Kidney (tissue), 14 donors: ENCODE measurements around the gene CRIP2. TPM values are rescaled to one million over a fixed set of nuclear protein-coding genes. Genes with fewer than 3 reads are reported as not detected.

ENCODE experiments used
- DNase-seq, 5 donors: peaks; one replicate each; pipeline ENCODE4 v3.0.0-alpha.2; 2013 to 2020
- FAIRE-seq: peaks from 2 replicates; lab custom pipeline; 2012; peaks lifted over from hg19 to GRCh38; lab: Jason Lieb, UNC
- H3K27ac ChIP-seq, 2 donors: one replicate each; pipeline ENCODE4 v1.7.0; 2013; ENCODE audit warnings: low read depth in 2 of 2, low read length in 2 of 2, inconsistent platforms in 1 of 2
- H3K27me3 ChIP-seq: one replicate; pipeline ENCODE4 v1.7.1; 2013; ENCODE audit warnings: low read length, inconsistent platforms; ENCODE audit not compliant: control insufficient read depth, insufficient read depth
- H3K36me3 ChIP-seq, 3 donors: one replicate each; pipeline versions ENCODE4 v1.7.0 to v1.7.1; 2013; ENCODE audit warnings: low read length in 3 of 3, control low read depth in 1 of 3, inconsistent platforms in 1 of 3; ENCODE audit not compliant: insufficient read depth in 3 of 3, control insufficient read depth in 2 of 3
- H3K4me1 ChIP-seq, 3 donors: one replicate each; pipeline versions ENCODE4 v1.7.0 to v1.7.1; 2013; ENCODE audit warnings: low read length in 3 of 3, inconsistent platforms in 1 of 3, low read depth in 1 of 3; ENCODE audit not compliant: control insufficient read depth in 2 of 3, insufficient read depth in 2 of 3
- H3K4me3 ChIP-seq, 3 donors: one replicate each; pipeline versions ENCODE4 v1.7.0 to v1.8.1; 2013; ENCODE audit warnings: low read length in 3 of 3, control low read depth in 1 of 3, inconsistent platforms in 1 of 3
- H3K9ac ChIP-seq, 3 donors: one replicate each; pipeline versions ENCODE4 v1.7.0 to v1.7.1; 2013; ENCODE audit warnings: low read length in 3 of 3, control low read depth in 1 of 3, inconsistent platforms in 1 of 3
- H3K9me3 ChIP-seq, 3 donors: one replicate each; pipeline versions ENCODE4 v1.7.0 to v1.7.1; 2013; ENCODE audit warnings: low read length in 3 of 3, control low read depth in 1 of 3, inconsistent platforms in 1 of 3; ENCODE audit not compliant: control insufficient read depth in 2 of 3, insufficient read depth in 1 of 3
- intact Hi-C: fragments of 100-400 bp; cut with DNase I; formaldehyde crosslinking; loops from one replicate; pipeline ENCODE4 v1.11.1; 2022
- polyA plus RNA-seq: library from polyadenylated mRNA; stranded (reverse); fragments of 350-450 nt; fragmentation: Illumina TruSeq; extraction: RNeasy Lipid Tissue Mini Kit (QIAGEN cat#74804); gene quantifications from one replicate; pipeline ENCODE4 v1.2.3, GENCODE V29; 2014; ENCODE audit warnings: low read depth, low replicate concordance; ENCODE audit not compliant: insufficient read depth
- total RNA-seq: library from RNA; stranded (reverse); fragmentation: NEBNext Ultra II Directional; extraction: Animal tissue kit (Norgen Biotek cat#: 25700); gene quantifications from one replicate; pipeline ENCODE4 v1.2.1, GENCODE V29; 2021
- TF ChIP-seq, protein P1 (sequence below): IDR thresholded peaks from 3 replicates; pipeline ENCODE4 v1.5.1; 2012; ENCODE audit warnings: mild to moderate bottlenecking, moderate library complexity, borderline replicate concordance; ENCODE audit not compliant: insufficient read depth; ENCODE audit errors: extremely low read depth
- donor health status: control.
- donor health status: control.
- donor health status: control.
- donor health status: control.
- donor health status: control.
- donor health status: DM: yes; HTN: yes; CAD: no.
- donor health status: Normal renal cell carcinoma (clear cell type).

CRIP2 gene
- total and polyA plus RNA-seq, 2 donors from 2014 or later: 338 to 357 TPM

DNA sequence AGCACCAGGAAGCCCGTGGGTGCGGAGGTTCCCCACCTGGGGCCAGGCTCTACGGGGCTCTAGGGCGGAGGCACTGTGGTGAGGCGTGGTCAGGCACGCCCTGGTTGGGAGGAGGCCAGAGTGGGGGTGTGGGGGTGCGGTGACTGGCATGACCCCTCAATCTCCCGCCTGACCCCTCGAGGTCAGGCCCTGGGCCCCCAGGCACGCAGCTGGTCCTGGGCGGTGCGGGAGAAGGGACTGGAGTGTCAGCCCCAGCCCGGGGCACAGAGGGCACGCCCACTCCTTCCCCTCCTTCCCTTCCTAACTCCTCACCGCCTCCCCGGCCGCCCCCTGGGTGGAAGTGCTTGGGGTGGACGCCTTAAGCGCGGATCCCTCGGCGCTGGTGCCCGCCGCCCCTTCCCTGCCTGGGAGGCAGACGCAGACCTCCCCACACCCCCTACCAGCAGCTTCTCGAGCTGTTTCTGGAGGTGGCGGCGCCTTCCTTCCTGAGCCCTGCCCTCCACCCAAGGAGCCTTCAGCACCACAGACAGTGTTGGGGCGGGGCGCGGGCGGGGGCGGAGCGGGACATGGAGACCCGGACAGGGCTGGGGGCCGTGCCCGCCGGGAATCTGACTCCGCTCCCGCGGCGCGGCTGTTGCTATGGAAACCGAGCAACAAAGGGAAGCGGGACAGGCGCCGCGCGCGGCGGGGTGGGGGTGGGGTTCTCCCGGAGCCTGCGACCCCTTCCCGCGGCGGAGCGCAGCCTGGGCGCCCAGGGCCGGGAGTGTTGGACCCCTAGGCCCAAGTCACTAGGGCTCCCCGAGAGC, 741 bp upstream of the CRIP2 start:
- DNase-seq (peak; percentile 97 to 99 (median 98)), FAIRE-seq (no peak)
- Histone ChIP-seq H3K36me3 (no peaks in the 10 kb centered on the region), H3K9me3 (no peaks in the 10 kb centered on the region), H3K27me3 (no peaks in the 10 kb centered on the region), H3K9ac (peak overlapping the region in 1 of 3 donors; percentile 69), H3K27ac (peak overlapping the region; percentile 84 to 94), H3K4me1 (peaks cover 0 to 40% (median 14%) of the 10 kb centered on the region in 3 donors), H3K4me3 (peak overlapping the region in 1 of 3 donors; percentile 37)
- TF ChIP-seq, protein P1, sequence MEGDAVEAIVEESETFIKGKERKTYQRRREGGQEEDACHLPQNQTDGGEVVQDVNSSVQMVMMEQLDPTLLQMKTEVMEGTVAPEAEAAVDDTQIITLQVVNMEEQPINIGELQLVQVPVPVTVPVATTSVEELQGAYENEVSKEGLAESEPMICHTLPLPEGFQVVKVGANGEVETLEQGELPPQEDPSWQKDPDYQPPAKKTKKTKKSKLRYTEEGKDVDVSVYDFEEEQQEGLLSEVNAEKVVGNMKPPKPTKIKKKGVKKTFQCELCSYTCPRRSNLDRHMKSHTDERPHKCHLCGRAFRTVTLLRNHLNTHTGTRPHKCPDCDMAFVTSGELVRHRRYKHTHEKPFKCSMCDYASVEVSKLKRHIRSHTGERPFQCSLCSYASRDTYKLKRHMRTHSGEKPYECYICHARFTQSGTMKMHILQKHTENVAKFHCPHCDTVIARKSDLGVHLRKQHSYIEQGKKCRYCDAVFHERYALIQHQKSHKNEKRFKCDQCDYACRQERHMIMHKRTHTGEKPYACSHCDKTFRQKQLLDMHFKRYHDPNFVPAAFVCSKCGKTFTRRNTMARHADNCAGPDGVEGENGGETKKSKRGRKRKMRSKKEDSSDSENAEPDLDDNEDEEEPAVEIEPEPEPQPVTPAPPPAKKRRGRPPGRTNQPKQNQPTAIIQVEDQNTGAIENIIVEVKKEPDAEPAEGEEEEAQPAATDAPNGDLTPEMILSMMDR: no peak
- intact Hi-C loops: no loop called here

DNA sequence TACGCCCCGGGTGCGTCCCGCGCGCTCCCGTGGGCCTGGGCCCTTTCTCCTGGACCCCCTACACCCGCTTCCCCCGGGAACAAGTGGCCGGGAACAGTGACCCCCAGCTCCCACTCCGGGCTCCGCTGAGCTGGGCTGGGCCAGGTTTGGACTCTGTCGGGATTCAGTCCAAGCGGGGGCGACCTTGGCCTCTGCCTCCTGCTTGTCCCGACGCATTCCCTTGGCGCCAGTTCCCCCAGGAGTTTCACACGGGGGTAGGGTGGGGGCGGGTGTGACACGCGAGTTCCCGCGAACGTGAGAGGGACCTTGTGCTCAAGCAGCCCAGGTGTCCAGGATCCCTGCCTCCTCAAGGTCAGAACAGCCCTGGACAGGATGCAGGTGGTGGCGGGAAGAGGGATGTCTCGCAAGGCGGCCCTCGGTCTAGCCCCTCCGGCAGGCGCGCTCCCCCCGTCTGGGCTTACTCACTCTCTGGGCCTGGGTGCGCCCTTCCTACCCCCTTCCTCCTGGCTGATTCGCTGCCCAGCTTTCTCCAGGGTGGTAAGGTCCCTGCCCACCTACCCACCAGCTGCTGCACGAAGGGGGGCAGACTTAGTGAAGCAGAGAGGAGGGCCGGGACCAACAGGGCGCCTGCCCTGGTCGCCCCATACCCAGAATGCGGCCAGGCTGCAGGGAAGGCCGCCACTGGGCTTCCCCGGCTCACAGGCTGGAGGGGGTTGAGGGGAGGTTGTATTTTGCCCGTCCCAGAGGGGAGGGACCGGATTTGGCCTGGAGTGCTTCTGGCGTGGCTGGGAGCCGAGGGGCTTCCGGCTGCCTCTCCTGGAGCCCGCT, 862 bp downstream of the CRIP2 start:
- H3K4me1 ChIP-seq: peaks cover 0 to 43% (median 14%) of the 10 kb centered on the region in 3 donors
- H3K27ac ChIP-seq: peak overlapping the region; percentile 91 to 97
- H3K27me3 ChIP-seq: no peaks in the 10 kb centered on the region
- TF ChIP-seq, protein P1: no peak
- FAIRE-seq (no peak), DNase-seq (peak; percentile 56 to 91 (median 77))
- H3K36me3 ChIP-seq: peaks cover 0 to 5% (median 0%) of the 10 kb centered on the region in 3 donors
- H3K9me3 ChIP-seq: no peaks in the 10 kb centered on the region
- peak overlapping the region; percentile 36 to 84 (median 48) for H3K9ac ChIP-seq
- H3K4me3 ChIP-seq: peak overlapping the region; percentile 62 to 71 (median 65)
- intact Hi-C loops: no loop called here

DNA sequence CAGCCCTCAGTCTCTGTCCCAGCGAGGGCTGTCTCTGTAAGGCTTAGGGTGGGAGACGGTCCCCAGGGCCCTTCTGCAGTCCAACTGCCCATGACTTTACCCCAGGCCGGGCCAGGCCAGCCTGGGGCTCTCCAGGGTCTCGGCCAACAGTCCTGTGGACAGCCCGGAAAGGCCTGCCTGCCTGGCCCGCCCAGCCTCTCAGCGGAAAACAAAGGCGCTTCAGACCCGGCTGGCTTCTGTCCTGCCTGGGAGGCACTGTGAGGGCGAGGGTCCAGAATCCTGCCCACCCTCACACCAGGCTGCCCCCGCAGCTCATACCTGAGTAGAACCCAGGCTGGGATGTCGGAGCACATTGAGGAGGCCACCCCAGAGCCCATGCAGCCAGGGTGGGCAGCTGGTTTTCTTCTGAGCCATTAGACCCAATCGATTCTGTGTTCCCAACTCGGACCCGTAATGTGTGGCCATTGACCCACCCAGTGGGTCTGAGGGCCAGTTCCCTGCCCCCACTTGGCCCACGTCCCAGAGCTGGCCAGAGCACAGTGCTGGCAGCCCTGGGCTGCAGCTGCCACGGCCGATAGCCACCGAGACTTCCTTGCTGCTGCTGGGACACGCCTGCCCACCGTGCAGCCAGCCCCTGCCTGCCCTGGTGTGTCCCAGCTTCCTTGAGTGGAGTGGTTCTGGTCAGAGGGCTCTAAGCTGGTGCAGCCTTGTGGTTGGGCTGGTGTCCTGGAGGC, 1.6 kb downstream of the CRIP2 start:
- TF ChIP-seq, protein P1: no peak
- Histone ChIP-seq H3K4me3 (peak overlapping the region; percentile 33 to 71 (median 39)), H3K9me3 (no peaks in the 10 kb centered on the region), H3K36me3 (peaks cover 0 to 5% (median 0%) of the 10 kb centered on the region in 3 donors), H3K9ac (peak overlapping the region in 2 of 3 donors; percentile 34 to 84), H3K27ac (peak overlapping the region; percentile 91 to 97), H3K4me1 (peaks cover 0 to 46% (median 17%) of the 10 kb centered on the region in 3 donors), H3K27me3 (no peaks in the 10 kb centered on the region)
- DNase-seq (peak in 2 of 5 donors; percentile 70 to 92), FAIRE-seq (no peak)
- intact Hi-C loops: no loop called here
